SK-N-SH treated with all-trans-retinoic acid at 6 μM for 48 hours (cell line): ENCODE data around the gene GLYATL1.

Experiments used
- ATAC-seq: fragments of 200-7000 bp; cut with Tn5 transposase; 3 replicates; pipeline ENCODE4 v1.9.1; 2020; ENCODE audit warnings: mild to moderate bottlenecking, moderate library complexity
- ARNTL ChIP-seq: fragments of 450-650 bp; formaldehyde crosslinking; IDR thresholded peaks from 2 replicates; pipeline ENCODE4 v1.5.0; 2020; ENCODE audit warnings: low read depth, mild to moderate bottlenecking, moderate library complexity, borderline replicate concordance
- BACH2 ChIP-seq: fragments of 250-450 bp; sonication (Bioruptor Pico); IDR thresholded peaks from 2 replicates; pipeline ENCODE4 v1.9.0; 2021; ENCODE audit warnings: mild to moderate bottlenecking, borderline replicate concordance
- CSDC2 ChIP-seq: fragments of 250-450 bp; sonication (Bioruptor Pico); IDR thresholded peaks from 2 replicates; pipeline ENCODE4 v1.5.0; 2020; ENCODE audit warnings: mild to moderate bottlenecking, moderate library complexity
- CSRNP3 ChIP-seq: fragments of 250-450 bp; sonication (Bioruptor Pico); IDR thresholded peaks from 2 replicates; pipeline ENCODE4 v1.5.1; 2021; ENCODE audit warnings: mild to moderate bottlenecking, moderate library complexity
- ESRRG ChIP-seq: fragments of 250-450 bp; sonication (Bioruptor Pico); IDR thresholded peaks from 2 replicates; pipeline ENCODE4 v1.6.1; 2021; ENCODE audit warnings: mild to moderate bottlenecking
- GLIS3 ChIP-seq: fragments of 250-450 bp; sonication (Bioruptor Pico); IDR thresholded peaks from 2 replicates; pipeline ENCODE4 v1.5.0; 2020; ENCODE audit warnings: mild to moderate bottlenecking, moderate library complexity
- ISL1 ChIP-seq: fragments of 250-450 bp; sonication (Bioruptor Pico); IDR thresholded peaks from 2 replicates; pipeline ENCODE4 v2.1.2; 2022; ENCODE audit warnings: mild to moderate bottlenecking, moderate library complexity
- OSR1 ChIP-seq: fragments of 250-450 bp; sonication (Bioruptor Pico); IDR thresholded peaks from 2 replicates; pipeline ENCODE4 v1.8.0; 2022; ENCODE audit warnings: moderate library complexity, mild to moderate bottlenecking, inconsistent platforms
- PATZ1 ChIP-seq: fragments of 250-450 bp; sonication (Bioruptor Pico); IDR thresholded peaks from 2 replicates; pipeline ENCODE4 v1.8.0; 2020; ENCODE audit warnings: mild to moderate bottlenecking, moderate library complexity, borderline replicate concordance
- PPARA ChIP-seq: fragments of 250-450 bp; sonication (Bioruptor Pico); IDR thresholded peaks from 2 replicates; pipeline ENCODE4 v1.5.0; 2020; ENCODE audit warnings: mild to moderate bottlenecking, borderline replicate concordance
- RARB ChIP-seq: fragments of 250-450 bp; sonication (Bioruptor Pico); IDR thresholded peaks from 2 replicates; pipeline ENCODE4 v1.8.0; 2021; ENCODE audit warnings: mild to moderate bottlenecking, moderate library complexity
- SNAI2 ChIP-seq: fragments of 250-450 bp; sonication (Bioruptor Pico); IDR thresholded peaks from 2 replicates; pipeline ENCODE4 v1.5.0; 2020; ENCODE audit warnings: mild to moderate bottlenecking, moderate library complexity
- TCF4 ChIP-seq: fragments of 250-450 bp; sonication (Bioruptor Pico); IDR thresholded peaks from 2 replicates; pipeline ENCODE4 v1.8.0; 2021; ENCODE audit warnings: mild to moderate bottlenecking, moderate library complexity, borderline replicate concordance
- TOX ChIP-seq: fragments of 250-450 bp; sonication (Bioruptor Pico); IDR thresholded peaks from 2 replicates; pipeline ENCODE4 v1.8.0; 2021; ENCODE audit warnings: mild to moderate bottlenecking, moderate library complexity, borderline replicate concordance
- ZC3H10 ChIP-seq: fragments of 250-450 bp; sonication (Bioruptor Pico); IDR thresholded peaks from 2 replicates; pipeline ENCODE4 v1.5.1; 2021; ENCODE audit warnings: mild to moderate bottlenecking, moderate library complexity
- ZFP3 ChIP-seq: fragments of 250-450 bp; sonication (Bioruptor Pico); IDR thresholded peaks from 2 replicates; pipeline ENCODE4 v1.5.0; 2020; ENCODE audit warnings: mild to moderate bottlenecking, moderate library complexity
- ZFP30 ChIP-seq: fragments of 450-650 bp; formaldehyde crosslinking; IDR thresholded peaks from 2 replicates; pipeline ENCODE4 v1.5.0; 2022; ENCODE audit warnings: mild to moderate bottlenecking, moderate library complexity
- ZNF565 ChIP-seq: fragments of 450-650 bp; formaldehyde crosslinking; conservative IDR thresholded peaks from 2 replicates; pipeline ENCODE4 v1.5.0; 2020; ENCODE audit warnings: low read depth, mild to moderate bottlenecking, moderate library complexity
- ZNF70 ChIP-seq: fragments of 450-650 bp; formaldehyde crosslinking; IDR thresholded peaks from 2 replicates; pipeline ENCODE4 v1.5.0; 2020; ENCODE audit warnings: mild to moderate bottlenecking, moderate library complexity
- ZNF8 ChIP-seq: fragments of 450-650 bp; formaldehyde crosslinking; IDR thresholded peaks from 2 replicates; pipeline ENCODE4 v1.5.0; 2020; ENCODE audit warnings: mild to moderate bottlenecking, moderate library complexity
- TF ChIP-seq, protein P1 (sequence below): fragments of 250-450 bp; sonication (Bioruptor Pico); IDR thresholded peaks from 2 replicates; pipeline ENCODE4 v1.5.1; 2020; ENCODE audit warnings: low read depth, mild to moderate bottlenecking, moderate library complexity
- TF ChIP-seq, protein P2 (sequence below): fragments of 250-450 bp; sonication (Bioruptor Pico); IDR thresholded peaks from 2 replicates; pipeline ENCODE4 v1.8.0; 2021; ENCODE audit warnings: low read depth, mild to moderate bottlenecking, moderate library complexity, borderline replicate concordance
- TF ChIP-seq, protein P3 (sequence below): fragments of 250-450 bp; sonication (Bioruptor Pico); IDR thresholded peaks from 2 replicates; pipeline ENCODE4 v1.5.0; 2020; ENCODE audit warnings: mild to moderate bottlenecking, moderate library complexity

Gene GLYATL1

DNA sequence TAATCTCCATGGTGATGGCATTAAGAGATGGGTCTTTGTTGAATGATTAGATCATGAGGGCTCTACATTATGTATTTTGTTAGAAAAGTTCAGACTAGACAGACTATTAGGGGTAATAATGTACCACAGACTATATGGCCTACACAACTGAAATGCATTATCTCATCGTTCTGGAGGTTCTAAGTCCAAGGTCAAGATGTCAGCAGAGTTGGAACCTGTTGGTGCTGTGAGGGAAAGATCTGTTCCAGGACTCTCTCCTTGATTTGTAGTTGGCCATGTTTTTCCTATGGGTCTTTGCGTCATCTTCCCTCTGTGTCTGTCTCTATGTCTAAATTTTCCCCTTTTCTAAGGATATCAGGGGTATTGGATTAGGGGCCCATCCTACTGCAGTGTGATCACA lies 8.4 kb upstream of the GLYATL1 start (continued):
- TF ChIP-seq CSDC2 (CRISPR knock-in tag), result no peak

DNA sequence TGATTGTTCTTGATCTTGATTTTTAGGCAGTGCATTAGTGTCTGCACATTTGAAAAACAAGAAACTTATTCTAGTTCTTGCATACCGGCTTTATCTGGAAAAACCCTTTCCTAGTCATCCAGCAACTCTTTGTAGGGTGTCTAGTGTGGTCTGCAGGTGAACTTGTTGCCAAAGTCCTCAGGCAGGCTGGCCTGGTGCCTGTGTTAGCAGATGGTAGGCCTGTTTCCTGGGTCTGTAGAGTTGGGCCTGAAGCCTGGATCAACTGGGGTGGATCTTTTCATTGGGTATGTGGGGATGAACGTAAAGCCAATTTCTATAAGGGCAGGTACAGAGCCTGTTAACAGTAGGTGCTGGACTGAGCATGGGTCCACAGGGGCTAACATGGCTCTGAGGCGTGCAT lies 5.6 kb upstream of the GLYATL1 start:
- ATAC-seq, result no peak
- no peak for TF ChIP-seq TOX (CRISPR knock-in tag)
- no peak for TF ChIP-seq ARNTL
- TF ChIP-seq TCF4 (CRISPR knock-in tag), result no peak
- no peak for TF ChIP-seq ZNF8 (CRISPR knock-in tag)
- TF ChIP-seq BACH2 (CRISPR knock-in tag), result no peak
- TF ChIP-seq OSR1 (CRISPR knock-in tag), result no peak
- no peak for TF ChIP-seq ZNF565 (CRISPR knock-in tag)

GRCh38 chr11:58934945-58935513 lies 4.3 kb upstream of the GLYATL1 start:
- no peak for ATAC-seq
- TF ChIP-seq TCF4 (CRISPR knock-in tag), result no peak
- TF ChIP-seq, protein P1, sequence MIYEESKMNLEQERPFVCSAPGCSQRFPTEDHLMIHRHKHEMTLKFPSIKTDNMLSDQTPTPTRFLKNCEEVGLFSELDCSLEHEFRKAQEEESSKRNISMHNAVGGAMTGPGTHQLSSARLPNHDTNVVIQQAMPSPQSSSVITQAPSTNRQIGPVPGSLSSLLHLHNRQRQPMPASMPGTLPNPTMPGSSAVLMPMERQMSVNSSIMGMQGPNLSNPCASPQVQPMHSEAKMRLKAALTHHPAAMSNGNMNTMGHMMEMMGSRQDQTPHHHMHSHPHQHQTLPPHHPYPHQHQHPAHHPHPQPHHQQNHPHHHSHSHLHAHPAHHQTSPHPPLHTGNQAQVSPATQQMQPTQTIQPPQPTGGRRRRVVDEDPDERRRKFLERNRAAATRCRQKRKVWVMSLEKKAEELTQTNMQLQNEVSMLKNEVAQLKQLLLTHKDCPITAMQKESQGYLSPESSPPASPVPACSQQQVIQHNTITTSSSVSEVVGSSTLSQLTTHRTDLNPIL (CRISPR knock-in tag), result no peak
- no peak for TF ChIP-seq ZFP3 (CRISPR knock-in tag)
- no peak for TF ChIP-seq PATZ1 (CRISPR knock-in tag)
- no peak for TF ChIP-seq ISL1 (CRISPR knock-in tag)
- TF ChIP-seq ZNF70, result no peak
- no peak for TF ChIP-seq ESRRG (CRISPR knock-in tag)
- TF ChIP-seq ZC3H10 (CRISPR knock-in tag), result no peak
- no peak for TF ChIP-seq ZNF8 (CRISPR knock-in tag)
- no peak for TF ChIP-seq GLIS3
- no peak for TF ChIP-seq PPARA (CRISPR knock-in tag)
- no peak for TF ChIP-seq ARNTL
- no peak for TF ChIP-seq TOX (CRISPR knock-in tag)

GRCh38 chr11:58938398-58938797 lies 890 bp upstream of the GLYATL1 start:
- no peak for ATAC-seq
- TF ChIP-seq, protein P1 (CRISPR knock-in tag), result no peak
- TF ChIP-seq ZFP30 (CRISPR knock-in tag), result no peak
- no peak for TF ChIP-seq OSR1 (CRISPR knock-in tag)
- no peak for TF ChIP-seq ZNF565 (CRISPR knock-in tag)
- TF ChIP-seq PATZ1 (CRISPR knock-in tag), result no peak
- no peak for TF ChIP-seq ZNF70
- TF ChIP-seq RARB, result no peak
- TF ChIP-seq ISL1 (CRISPR knock-in tag), result no peak
- TF ChIP-seq TCF4 (CRISPR knock-in tag), result no peak
- TF ChIP-seq, protein P2, sequence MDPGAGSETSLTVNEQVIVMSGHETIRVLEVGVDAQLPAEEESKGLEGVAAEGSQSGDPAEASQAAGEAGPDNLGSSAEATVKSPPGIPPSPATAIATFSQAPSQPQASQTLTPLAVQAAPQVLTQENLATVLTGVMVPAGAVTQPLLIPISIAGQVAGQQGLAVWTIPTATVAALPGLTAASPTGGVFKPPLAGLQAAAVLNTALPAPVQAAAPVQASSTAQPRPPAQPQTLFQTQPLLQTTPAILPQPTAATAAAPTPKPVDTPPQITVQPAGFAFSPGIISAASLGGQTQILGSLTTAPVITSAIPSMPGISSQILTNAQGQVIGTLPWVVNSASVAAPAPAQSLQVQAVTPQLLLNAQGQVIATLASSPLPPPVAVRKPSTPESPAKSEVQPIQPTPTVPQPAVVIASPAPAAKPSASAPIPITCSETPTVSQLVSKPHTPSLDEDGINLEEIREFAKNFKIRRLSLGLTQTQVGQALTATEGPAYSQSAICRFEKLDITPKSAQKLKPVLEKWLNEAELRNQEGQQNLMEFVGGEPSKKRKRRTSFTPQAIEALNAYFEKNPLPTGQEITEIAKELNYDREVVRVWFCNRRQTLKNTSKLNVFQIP (CRISPR knock-in tag), result no peak
- TF ChIP-seq, protein P3, sequence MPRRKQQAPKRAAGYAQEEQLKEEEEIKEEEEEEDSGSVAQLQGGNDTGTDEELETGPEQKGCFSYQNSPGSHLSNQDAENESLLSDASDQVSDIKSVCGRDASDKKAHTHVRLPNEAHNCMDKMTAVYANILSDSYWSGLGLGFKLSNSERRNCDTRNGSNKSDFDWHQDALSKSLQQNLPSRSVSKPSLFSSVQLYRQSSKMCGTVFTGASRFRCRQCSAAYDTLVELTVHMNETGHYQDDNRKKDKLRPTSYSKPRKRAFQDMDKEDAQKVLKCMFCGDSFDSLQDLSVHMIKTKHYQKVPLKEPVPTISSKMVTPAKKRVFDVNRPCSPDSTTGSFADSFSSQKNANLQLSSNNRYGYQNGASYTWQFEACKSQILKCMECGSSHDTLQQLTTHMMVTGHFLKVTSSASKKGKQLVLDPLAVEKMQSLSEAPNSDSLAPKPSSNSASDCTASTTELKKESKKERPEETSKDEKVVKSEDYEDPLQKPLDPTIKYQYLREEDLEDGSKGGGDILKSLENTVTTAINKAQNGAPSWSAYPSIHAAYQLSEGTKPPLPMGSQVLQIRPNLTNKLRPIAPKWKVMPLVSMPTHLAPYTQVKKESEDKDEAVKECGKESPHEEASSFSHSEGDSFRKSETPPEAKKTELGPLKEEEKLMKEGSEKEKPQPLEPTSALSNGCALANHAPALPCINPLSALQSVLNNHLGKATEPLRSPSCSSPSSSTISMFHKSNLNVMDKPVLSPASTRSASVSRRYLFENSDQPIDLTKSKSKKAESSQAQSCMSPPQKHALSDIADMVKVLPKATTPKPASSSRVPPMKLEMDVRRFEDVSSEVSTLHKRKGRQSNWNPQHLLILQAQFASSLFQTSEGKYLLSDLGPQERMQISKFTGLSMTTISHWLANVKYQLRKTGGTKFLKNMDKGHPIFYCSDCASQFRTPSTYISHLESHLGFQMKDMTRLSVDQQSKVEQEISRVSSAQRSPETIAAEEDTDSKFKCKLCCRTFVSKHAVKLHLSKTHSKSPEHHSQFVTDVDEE (CRISPR knock-in tag), result no peak
- no peak for TF ChIP-seq GLIS3
- TF ChIP-seq ZFP3 (CRISPR knock-in tag), result no peak
- no peak for TF ChIP-seq CSDC2 (CRISPR knock-in tag)
- TF ChIP-seq BACH2 (CRISPR knock-in tag), result no peak
- TF ChIP-seq ESRRG (CRISPR knock-in tag), result no peak
- no peak for TF ChIP-seq ZNF8 (CRISPR knock-in tag)
- TF ChIP-seq CSRNP3 (CRISPR knock-in tag), result no peak
- TF ChIP-seq PPARA (CRISPR knock-in tag), result no peak
- TF ChIP-seq SNAI2 (CRISPR knock-in tag), result no peak
- TF ChIP-seq, all 23 proteins: peak for 0
